Measurements from ENCODE around the gene NRM. TPM values are rescaled to one million over a fixed set of nuclear protein-coding genes. Genes with fewer than 3 reads are reported as not detected.
"Not testable (repeated sequence)": the region's sequence is repeated elsewhere in the genome, so short reads cannot be mapped to it uniquely, and the experiment has no call there.

The NRM gene
- total and polyA plus RNA-seq, 8 donors: 13.1 to 55.1 (median 38.1) TPM

GRCh38 chr6:30726506-30727413, 36.0 kb upstream of the NRM start:
- no peak for DNase-seq
- intact Hi-C loops (cut with DNase I): no loop called here
- Histone ChIP-seq H3K27me3 (no peaks in the 10 kb centered on the region), H3K36me3 (peaks cover 8 to 100% of the 10 kb centered on the region in 2 donors), H3K9me3 (no peaks in the 10 kb centered on the region), H3K4me3 (no peak overlapping the region), H3K27ac (peak overlapping the region in 1 of 2 donors; percentile 10), H3K4me1 (peaks cover 11 to 71% of the 10 kb centered on the region in 2 donors)
- ATAC-seq: no peak
- TF ChIP-seq, protein P1, sequence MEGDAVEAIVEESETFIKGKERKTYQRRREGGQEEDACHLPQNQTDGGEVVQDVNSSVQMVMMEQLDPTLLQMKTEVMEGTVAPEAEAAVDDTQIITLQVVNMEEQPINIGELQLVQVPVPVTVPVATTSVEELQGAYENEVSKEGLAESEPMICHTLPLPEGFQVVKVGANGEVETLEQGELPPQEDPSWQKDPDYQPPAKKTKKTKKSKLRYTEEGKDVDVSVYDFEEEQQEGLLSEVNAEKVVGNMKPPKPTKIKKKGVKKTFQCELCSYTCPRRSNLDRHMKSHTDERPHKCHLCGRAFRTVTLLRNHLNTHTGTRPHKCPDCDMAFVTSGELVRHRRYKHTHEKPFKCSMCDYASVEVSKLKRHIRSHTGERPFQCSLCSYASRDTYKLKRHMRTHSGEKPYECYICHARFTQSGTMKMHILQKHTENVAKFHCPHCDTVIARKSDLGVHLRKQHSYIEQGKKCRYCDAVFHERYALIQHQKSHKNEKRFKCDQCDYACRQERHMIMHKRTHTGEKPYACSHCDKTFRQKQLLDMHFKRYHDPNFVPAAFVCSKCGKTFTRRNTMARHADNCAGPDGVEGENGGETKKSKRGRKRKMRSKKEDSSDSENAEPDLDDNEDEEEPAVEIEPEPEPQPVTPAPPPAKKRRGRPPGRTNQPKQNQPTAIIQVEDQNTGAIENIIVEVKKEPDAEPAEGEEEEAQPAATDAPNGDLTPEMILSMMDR (IDR thresholded peaks at IDR 0.05): no peak

DNA sequence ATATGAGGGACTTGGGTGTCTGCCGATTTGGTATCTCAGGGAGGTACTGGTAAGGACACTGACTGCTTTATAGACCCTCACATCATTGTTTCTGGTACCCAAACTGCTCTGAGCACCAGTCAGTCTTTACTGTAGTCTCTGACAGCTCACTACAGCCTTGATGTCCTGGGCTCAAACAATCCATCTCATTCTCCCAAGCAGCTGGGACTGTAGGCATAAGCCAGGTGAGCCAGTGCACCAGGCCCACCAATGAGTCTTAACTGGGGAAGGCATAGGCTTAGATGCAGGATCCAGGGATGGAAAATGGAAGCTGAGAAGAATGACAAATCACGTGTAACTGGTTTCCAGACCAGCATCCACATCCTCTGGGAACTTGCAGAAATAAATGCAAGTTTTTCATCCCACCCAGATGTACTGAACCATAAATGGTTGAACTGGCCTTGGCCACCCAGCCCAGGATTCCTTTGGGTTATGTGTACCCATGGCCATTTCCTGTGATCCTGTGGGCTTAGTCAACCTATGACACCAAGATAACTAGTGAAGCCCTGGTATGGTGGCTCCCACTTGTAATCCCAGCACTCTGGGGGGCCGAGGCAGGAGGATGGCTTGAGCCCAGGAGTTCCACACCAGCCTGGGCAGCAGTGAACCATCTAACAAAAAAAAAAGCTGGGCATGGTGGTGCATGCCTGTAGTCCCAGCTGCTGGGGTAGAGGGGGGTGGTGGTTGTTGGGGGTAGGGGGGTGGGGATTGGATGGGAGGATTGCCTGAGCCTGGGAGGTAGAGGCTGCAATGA, 35.1 kb upstream of the NRM start:
- TF ChIP-seq, protein P1 (IDR thresholded peaks at IDR 0.05): no peak
- Histone ChIP-seq H3K36me3 (peaks cover 8 to 93% of the 10 kb centered on the region in 2 donors), H3K27me3 (no peaks in the 10 kb centered on the region), H3K9me3 (no peaks in the 10 kb centered on the region), H3K4me3 (no peak overlapping the region), H3K27ac (peak overlapping the region in 1 of 2 donors; percentile 10), H3K4me1 (peaks cover 12 to 64% of the 10 kb centered on the region in 2 donors)
- no peak for DNase-seq
- no peak for ATAC-seq
- intact Hi-C loops (cut with DNase I): no loop called here

DNA sequence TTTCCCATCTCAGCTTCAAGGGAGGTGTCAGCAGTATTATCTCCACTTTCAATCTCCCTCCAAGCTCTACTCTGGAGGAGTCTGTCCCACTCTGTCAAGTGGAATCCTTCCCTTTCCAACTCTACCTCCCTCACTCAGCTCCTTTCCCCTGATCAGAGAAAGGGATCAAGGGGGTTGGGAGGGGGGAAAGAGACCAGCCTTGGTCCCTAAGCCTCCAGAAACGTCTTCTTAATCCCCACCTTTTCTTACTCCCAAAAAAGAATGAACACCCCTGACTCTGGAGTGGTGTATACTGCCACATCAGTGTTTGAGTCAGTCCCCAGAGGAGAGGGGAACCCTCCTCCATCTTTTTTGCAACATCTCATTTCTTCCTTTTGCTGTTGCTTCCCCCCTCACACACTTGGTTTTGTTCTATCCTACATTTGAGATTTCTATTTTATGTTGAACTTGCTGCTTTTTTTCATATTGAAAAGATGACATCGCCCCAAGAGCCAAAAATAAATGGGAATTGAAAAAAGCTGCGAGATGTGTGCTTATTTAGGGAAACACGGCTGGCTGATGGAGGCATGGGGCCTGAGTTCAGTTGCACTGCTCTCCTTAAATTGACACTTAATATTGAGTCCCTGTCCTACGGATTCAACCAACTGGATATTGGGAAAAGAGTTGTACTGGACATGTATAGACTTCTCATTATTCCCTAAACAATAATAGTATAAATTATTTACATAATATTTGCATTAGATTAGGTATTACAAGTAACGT, 34.3 kb upstream of the NRM start:
- intact Hi-C loops (cut with DNase I): no loop called here
- Histone ChIP-seq H3K9me3 (no peaks in the 10 kb centered on the region), H3K4me1 (peaks cover 12 to 56% of the 10 kb centered on the region in 2 donors), H3K27ac (peak overlapping the region in 1 of 2 donors; percentile 10), H3K4me3 (no peak overlapping the region), H3K27me3 (no peaks in the 10 kb centered on the region), H3K36me3 (peaks cover 8 to 85% of the 10 kb centered on the region in 2 donors)
- DNase-seq (no peak), ATAC-seq (no peak)
- TF ChIP-seq, protein P1 (IDR thresholded peaks at IDR 0.05): no peak

GRCh38 chr6:30723843-30724741, 33.3 kb upstream of the NRM start:
- ATAC-seq, DNase-seq, H3K27ac ChIP-seq, H3K4me3 ChIP-seq, H3K9me3 ChIP-seq, H3K27me3 ChIP-seq: not testable (repeated sequence)
- Histone ChIP-seq H3K4me1 (peaks cover 15 to 58% of the 10 kb centered on the region in 2 donors), H3K36me3 (peaks cover 8 to 75% of the 10 kb centered on the region in 2 donors)
- intact Hi-C loops (cut with DNase I): loop anchor here in 1 of 2 donors (2.0 kb wide), 1 partner anchor 45 kb away; no protein-coding TSS in a partner anchor

DNA sequence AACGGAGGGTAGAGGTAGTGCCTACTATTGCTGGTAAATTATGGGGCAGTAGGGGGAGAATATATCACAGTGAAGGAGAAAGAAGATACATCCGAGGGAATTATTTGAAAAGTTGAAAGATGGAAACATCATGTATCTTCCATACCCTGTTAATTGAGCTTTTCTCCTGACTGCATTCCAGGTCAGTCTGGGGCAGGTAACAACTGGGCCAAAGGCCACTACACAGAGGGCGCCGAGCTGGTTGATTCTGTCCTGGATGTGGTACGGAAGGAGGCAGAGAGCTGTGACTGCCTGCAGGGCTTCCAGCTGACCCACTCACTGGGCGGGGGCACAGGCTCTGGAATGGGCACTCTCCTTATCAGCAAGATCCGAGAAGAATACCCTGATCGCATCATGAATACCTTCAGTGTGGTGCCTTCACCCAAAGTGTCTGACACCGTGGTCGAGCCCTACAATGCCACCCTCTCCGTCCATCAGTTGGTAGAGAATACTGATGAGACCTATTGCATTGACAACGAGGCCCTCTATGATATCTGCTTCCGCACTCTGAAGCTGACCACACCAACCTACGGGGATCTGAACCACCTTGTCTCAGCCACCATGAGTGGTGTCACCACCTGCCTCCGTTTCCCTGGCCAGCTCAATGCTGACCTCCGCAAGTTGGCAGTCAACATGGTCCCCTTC, 32.5 kb upstream of the NRM start:
- DNase-seq, H3K27ac ChIP-seq, ATAC-seq, H3K9me3 ChIP-seq, H3K27me3 ChIP-seq: not testable (repeated sequence)
- intact Hi-C loops (cut with DNase I): loop anchor here in 1 of 2 donors (2.0 kb wide), 1 partner anchor 44 kb away; no protein-coding TSS in a partner anchor
- Histone ChIP-seq H3K4me3 (peak overlapping the region in 1 of 2 donors; percentile 80), H3K4me1 (peaks cover 23 to 66% of the 10 kb centered on the region in 2 donors), H3K36me3 (peaks cover 8 to 67% of the 10 kb centered on the region in 2 donors)
